Ureter (tissue), 1 donor: Measurements from ENCODE around the gene PPIL4. TPM values are rescaled to one million over a fixed set of nuclear protein-coding genes. Genes with fewer than 3 reads are reported as not detected.
"Not testable (repeated sequence)": the region's sequence is repeated elsewhere in the genome, so short reads cannot be mapped to it uniquely, and the experiment has no call there.

Experiments used
- DNase-seq: peaks from one replicate; pipeline ENCODE4 v3.0.0-alpha.2; 2020; ENCODE audit warnings: low spot score
- total RNA-seq: library from RNA; stranded (reverse); gene quantifications from one replicate; pipeline ENCODE4 v1.2.4, GENCODE V29; 2023
- donor health status: DM: yes; HTN: yes; CAD: no.

The PPIL4 gene
- total RNA-seq, 1 donor from 2014 or later: 34.2 TPM

DNA sequence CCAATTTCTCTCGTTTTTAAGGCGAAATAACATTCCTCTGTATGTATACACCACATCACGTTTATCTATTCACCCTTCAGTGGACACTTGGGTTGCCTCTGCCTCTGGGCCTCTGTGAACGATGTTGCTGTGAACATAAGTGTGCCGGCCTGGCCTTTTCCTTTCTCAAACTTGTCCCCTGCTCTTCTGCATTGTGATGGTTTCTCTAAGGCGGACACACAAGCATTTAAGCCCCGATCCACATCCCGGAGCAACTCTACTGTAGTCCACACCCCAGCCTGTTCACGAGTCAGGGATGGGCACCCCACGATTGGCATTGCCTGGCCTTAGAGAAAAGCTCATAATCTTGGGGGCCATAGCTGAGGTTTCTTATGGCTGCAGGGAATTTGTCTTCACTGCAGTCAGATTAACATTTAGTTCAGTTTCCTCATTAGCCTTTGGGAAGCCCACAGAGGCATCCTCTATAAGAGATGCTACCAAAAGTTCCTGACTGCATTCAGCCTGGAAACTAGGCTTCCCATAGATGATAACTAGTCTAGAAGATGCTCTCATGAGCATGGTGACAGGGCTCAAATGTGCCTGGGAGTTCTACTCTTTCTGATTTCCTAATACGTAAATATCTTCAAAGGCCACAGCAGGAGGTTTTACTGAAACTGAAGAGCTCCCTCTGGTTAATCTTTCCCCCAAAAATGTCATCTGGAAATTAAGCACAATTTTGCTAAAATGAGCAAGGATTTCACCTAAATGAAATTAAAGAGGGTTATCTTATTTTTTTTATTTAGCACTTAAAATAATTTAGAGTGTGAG, 61.8 kb downstream of the PPIL4 start:
- DNase-seq: peak; percentile 27

DNA sequence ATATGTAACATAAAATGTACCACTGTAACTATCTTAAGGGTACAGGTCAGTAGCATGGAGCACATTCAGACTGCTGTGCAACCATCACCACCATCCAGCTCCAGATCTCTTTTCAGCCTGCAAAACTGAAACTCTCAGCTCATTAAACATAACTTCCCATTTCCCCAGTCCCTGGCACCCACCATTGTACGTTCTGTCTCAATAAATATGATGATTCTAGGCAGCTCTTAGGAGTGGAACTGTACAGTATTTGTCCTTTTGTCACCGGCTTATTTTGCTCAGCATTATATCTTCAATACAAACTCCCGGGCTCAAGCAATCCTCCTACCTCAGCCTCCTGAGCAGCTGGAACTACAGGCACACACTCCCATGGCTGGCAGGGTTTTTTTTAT, 62.5 kb downstream of the PPIL4 start:
- DNase-seq: peak; percentile 13

DNA sequence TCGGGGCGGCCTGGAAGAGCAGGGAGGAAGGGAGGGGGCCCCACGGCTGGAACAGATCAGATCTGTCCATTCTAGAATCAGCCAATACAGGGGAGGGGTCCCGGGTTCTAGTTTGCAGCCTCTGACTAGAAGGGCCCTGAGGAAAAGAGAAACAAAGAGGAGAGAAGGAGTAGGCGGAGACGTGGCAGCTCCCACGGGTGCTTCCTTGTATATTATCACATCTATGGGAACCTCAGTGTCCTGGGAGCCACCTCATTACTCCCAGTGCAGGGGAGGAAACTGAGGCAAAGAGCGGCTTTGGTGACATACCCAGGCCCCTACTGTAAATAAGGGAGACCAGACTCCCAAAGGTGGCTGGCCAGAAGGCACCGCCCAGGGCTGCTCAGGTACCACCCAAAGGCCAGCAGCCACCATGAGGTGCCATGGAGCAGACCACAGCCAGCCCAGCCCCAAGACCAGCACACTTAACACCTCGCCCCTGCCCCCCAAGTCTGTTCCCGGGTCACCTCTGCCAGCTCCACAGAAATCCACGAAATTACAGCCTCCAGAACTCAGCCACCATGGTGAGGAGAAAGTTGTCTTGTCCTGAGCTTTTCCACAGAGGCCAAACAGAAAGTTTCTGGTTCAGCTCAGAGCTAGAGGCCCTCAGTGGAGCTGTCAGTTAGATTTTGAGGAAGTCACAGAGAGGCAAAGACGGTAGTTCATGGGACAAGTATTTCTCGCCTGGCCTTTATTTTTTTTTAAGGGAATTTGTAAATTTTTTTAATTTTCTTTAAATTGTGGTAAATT, 63.1 kb downstream of the PPIL4 start:
- no peak for DNase-seq

DNA sequence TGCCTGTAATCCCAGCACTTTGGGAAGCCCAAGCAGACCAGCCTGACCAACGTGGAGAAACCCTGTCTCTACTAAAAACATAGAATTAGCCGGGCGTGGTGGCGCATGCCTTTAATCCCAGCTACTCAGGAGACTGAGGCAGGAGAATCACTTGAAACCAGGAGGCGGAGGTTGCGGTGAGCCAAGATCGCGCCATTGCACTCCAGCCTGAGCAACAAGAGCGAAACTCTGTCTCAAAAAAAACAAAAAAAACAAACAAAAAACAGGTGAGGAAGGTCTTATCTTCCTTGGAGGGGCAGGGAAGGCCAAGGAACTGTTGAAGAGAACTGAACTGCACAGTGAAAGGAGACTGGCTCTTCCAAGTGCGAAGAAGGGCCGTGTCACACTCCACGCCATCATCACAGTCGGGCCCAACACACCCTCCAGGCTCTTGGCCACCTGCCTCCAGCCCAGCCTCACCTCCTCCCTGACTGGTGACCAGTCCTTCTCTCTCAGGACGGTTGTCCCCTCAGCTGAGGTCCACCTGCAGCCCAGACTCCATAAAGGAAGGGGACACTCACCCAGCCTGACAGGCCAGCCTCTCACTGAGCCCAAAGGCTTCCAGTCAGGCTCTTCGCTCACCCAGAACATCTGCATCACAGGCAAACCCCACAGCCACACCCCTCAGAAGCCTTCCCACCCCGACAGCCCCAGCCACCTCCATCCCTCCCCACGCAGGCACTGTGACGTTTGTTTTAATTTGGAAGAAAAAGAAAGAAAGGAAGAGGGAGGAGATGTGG, 65.2 kb downstream of the PPIL4 start:
- no peak for DNase-seq

DNA sequence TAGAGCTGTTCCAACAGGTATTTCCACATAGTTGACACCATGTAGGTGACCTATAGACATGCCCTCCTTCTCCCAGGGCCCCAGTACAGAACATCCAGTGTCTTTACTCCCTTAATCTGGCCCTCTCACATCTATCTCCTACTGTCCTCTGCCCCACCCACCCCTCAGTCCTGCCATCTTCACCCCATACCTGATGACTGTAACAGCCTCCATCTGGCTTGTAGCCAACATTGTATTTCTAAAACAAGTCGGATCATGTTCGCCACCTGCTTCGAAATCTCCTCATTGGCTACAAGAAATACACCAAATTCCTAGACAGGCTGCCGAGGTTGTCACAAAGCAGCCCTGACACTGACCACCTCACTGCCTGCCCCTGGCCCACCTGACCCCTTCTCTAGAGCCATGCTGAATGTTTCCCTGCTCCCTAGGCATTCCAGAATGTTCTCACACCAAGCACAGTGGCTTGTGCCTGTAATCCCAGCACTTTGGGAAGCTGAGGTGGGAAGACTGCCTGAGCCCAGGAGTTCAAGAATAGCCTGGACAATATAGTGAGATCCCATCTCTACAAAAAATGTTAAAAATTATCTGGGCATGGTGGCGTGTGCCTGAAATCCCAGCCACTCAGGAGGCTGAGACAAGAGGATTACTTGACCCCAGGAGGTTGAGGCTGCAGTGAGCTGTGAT, 67.1 kb downstream of the PPIL4 start:
- DNase-seq: no peak

DNA sequence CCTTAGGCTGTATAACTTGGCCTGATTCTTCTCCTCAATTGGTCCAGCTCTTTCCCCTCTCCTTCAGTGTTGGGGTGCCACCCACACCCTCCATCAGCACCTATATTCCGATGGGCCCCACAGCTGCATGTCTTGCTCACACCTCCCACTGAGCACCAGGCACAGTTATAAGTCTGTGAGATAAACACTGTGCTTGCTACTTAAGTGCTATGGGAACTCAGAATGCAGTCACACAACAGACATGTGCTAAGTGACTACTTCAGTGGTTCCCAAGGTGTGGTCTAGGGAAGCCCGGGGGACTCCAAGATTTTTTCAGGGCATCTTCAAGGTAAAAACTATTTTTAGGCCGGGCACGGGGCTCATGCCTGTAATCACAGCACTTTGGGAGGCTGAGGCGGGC, 68.3 kb downstream of the PPIL4 start:
- DNase-seq: no peak

DNA sequence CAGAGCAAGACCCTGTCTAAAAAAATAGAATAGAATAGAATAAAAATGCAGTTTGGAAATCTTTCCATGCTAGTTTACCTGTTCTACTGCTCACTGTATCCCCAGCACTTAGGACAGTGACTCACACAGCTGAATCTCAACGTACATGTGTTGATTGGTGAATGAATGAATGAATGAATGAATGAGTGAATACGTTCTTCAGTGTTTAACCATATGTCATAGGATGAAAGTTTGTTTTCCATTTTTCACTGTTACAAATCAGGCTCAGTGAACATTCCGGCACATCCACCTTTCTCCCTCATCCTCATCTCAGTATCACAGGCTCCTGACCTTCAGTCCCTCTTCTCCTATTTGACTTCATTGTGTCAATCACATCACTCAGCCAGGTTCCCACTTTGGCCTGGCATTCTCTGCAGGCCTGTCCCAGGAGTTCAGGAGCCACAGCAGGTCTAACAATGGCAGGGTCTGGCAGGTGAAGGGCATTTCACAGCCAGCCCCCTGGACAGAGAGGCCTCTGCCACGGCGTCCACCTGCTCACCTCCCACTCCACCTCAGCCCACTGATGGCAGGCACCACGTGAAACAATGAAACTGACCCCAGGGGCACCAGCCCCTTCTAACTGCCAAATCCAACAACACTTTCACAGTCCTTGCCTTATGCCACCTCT, 68.9 kb downstream of the PPIL4 start:
- no peak for DNase-seq

DNA sequence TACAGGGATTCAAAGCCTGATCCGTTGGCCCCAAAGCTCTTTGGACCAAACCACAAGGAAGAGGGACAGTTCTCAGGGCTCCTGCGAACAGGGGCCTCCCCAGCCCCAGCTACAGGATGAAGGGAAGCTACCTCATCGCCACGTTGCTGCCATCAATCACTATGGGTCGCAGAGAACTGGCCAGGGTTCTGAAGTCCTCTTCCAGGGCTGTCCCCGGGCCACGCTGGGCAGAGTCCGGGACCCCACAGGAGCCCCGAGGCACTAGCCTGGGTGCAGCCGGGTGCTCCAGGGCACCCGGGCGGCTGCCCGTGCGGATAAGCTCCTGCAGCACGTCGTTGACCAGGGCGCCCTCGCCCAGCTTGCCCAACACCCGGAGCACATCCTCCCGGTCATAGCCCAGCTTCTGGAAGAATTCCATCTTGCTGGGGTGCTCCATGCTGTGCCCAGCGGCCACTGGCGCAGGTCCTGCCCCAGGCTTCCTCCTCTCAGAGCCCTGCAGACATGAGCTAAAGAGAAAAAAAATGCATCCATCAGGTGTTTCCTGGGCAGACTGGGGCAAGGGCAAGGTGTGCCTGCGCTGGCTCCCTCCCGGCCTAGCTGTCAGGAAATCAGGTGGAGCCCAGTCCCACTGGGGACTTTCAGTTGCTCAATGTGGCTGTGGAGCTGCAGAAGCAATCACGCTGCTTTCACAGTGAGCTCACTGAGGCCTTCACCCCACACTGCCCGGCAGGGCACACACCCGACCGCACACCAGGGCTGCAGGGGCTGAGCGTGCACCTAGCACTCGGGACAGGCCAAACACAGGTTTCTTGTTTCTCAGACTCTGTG, 71.5 kb downstream of the PPIL4 start:
- no peak for DNase-seq

DNA sequence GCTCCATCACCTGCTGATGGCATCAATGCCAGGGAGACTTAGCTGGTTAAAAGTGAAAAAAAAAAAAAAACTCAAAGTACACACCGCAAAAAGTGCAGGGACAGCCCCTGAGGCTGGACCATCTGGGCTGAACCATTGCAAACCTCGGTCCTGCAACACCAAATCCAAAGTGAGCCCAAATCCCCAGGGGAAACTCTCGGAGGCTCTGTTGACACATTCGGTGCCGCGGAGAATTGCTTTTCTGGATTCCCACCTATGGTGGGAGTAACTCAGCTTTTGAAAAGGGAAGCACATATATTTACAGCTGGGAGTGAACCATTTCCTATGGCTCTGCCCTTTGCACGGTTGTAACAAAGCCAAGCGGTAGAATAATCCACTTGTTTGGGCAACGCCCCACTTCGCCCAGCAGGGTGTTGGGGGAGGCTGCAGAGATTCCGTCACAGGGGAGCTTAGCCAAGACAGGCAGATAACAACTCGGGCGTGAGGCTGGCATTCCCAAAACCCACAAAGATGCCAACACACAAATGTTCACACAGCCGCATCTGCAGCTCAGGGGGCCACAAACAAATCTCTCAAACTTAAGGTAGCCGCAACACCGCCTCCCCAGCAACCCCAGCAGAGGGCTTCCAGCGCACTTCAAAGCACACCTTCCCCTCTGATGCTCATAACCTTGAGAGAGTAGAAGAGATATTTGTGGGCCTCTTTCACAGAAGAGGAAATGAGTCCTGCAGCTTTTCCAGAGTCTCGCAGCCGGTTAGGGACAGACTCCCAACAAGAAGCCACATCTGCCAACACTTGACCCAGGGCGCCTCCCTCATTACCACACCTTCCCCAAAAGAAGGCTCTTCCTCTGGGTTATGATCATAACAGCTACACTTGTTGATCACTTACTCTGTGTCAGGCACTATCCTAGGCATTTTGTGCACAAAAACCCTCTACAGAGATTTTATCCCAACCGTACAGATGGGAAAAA, 72.5 kb downstream of the PPIL4 start:
- DNase-seq: no peak

DNA sequence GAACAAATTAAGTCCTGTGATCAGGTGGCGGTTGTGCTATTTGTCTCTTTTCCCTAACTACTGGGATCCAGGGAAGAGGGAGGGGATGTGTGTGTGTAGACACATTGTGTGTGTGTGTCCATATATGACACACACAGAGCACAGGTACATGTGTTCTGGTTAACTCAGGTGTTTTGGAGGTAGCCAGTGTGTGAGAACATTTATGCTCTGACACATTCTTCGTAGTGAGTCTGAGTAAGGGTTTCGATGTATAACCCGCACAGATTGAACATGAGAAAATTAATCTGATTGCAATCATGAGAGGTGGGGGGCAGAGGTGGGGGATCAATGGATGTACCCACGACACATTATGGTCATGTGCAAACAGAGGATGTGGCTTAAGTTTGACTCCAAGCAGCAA, 73.6 kb downstream of the PPIL4 start:
- DNase-seq: no peak

DNA sequence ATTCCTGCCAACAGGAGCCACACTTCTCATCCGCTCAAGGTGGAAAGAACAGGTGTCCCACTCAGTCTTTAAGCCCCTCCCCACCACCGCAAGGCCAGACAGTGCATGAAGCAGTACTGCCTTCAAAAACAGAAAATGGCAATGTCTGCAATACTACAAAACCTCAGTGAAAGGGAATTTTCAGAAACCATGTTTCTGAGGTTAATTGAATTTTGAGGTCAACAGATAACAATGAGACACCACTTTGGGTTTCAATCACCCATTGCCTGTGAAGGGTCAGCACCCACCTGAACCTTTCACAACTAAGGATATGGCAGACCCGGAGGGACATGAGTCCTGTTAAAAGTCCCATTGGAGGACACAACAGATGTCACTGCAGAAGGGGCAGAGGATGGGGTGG, 74.0 kb downstream of the PPIL4 start:
- no peak for DNase-seq

DNA sequence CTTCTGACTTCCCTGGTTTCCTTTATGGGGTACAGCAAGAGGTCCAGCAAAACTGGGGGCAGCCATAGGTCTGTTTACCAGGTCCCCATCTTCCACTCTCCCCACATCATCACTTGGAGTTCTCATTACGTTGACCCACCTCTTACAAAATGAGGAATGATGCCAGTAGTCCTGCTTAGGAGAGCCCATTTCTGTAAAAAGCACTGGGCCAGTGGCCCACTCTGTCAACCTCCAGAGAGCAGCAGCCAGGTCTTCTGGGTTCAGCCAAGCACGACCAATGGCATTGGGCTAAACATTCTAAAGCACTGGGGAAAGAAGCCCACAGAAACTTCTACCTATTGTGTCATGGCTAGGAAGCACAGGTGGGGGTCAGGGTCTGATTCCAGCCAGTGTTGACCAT, 74.9 kb downstream of the PPIL4 start:
- no peak for DNase-seq

DNA sequence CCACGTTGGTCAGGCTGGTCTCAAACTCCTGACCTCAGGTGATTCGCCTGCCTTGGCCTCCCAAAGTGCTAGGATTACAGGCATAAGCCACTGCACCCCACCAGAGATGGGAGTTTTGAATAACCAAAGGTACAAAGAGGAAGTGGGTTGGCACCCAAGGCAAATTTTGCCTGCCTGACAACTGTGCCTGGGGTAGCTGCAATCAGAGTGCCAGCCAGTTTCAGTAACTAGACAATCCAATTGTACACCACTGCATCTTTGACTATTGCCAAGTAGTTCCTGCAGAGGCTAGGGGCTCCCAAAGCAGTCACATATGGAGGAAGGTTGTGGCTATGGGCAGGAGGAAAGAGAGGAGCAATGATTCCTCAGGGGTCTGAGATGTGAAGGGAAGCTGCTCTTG, 77.7 kb downstream of the PPIL4 start:
- DNase-seq: no peak

DNA sequence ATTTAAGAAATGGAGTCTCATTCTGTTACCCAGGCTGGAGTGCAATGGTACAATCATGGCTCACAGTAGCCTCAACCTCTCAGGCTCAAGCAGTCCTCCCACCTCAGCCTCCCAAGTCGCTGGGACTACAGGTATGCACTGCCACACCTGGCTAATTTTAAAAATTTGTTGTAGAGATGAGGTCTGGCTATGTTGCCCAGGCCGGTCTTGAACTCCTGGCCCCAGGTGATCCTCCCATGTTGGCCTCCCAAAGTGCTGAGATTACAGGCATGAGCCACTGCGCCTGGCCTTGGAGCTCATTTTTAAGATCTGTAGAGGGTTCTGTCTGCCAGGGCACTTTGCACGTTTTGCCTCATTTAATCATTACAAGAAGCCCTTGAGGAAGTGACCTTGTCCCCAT, 78.6 kb downstream of the PPIL4 start:
- DNase-seq: no peak

DNA sequence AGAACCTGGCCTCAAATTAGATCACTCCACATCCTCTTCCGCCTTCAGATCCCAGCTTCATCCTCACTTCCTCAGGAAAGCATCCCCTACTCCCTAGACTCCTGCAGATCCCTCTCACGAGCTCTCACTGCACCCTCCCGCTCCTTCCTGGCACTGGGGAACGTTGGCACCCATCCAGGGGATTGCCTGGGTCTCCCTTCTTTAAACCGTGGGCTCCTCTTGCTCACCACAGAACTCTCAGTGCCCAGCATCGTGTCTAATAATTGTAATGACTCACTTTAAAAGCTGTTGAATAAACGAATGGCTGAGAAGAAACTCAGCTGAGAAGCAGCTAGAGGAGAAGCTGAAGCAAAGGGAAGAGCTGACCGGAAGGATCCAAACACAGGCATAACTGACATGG, 81.4 kb downstream of the PPIL4 start:
- DNase-seq: no peak

DNA sequence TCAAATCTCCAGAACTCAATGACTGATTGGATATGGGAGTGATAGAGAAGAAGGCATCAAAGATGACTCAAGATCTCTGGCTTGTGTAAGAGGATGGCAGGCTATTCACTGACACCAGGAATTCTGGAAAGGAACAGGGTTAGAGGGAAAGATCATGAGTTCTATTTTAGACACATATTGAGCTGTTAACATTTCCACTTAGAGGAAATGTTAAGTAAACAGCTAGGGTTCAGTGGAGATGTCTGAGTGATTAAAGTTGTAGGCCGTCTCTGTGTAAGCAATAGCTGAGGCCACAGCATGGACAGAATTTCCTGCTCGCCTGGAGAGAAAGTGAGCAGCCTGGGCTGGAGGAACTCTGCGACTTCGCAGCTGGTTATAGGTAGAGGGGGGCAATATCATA, 82.1 kb downstream of the PPIL4 start:
- DNase-seq: no peak

DNA sequence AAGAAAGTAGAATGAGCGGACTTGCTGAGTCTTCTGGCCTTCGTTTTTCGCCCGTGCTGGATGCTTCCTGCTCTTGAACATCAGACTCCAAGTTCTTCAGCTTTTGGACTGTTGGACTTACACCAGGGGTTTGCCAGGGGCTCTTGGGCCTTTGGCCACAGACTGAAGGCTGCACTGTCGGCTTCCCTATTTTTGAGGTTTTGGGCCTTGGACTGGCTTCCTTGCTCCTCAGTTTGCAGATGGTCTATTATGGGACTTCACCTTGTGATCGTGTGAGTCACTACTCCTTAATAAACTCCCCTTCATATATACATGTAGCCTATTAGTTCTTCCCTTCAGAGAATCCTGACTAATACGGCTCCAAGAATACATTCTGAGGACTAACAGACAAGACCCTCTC, 83.1 kb downstream of the PPIL4 start:
- not testable (repeated sequence) for DNase-seq

DNA sequence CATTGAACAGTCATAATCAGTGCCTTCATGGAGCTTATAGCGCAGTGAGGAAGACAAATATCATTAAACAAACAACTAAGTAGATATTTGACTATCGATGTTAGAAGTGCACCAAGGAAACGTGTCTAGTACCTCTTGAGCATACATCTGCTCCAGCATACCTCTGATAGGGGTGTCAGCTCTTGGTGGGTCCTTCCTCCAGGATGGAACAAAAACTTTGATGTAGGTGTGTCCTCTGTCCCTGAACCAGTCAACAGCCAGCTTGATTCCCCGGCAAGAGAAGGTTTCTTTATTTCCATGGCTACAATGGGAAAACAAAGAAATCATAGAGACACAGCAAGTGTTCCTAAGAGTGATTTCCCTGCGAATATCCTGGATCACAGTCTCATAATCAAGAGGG, 84.2 kb downstream of the PPIL4 start:
- DNase-seq: no peak

DNA sequence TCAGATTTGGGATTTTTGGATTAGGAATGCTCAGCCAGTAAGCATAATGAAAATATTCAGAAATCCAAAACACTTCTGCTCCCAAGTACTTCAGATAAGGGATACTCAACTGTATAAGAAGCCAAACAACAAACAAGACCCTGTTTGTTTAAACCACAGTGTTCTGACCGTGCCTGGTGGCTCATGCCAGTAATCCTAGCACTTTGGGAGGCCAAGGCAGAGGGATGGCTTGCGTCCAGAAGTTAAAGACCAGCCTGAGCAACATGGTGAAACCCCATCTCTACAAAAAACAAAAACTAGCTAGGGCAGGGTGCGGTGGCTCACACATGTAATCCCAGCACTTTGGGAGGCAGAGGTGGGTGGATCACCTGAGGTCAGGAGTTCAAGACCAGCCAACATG, 85.6 kb downstream of the PPIL4 start:
- not testable (repeated sequence) for DNase-seq
